ENCODE data around the gene NPHP4. TPM values are rescaled to one million over a fixed set of nuclear protein-coding genes. Genes with fewer than 3 reads are reported as not detected.

Gene NPHP4
- polyA plus RNA-seq, 2 of the 4 experiments (the other 2 are of a cell fraction): 2.9 to 5.1 TPM

GRCh38 chr1:5915587-5916571 lies 76.3 kb downstream of the NPHP4 start:
- 52% methylated on average over 8 of the region's 11 CpGs for WGBS (ENCODE audit: missing lambda C conversion rate)
- H3K4me1 ChIP-seq: no peaks in the 10 kb centered on the region
- FAIRE-seq: no peak
- no peaks in the 10 kb centered on the region for H3K9me3 ChIP-seq
- no peak overlapping the region for H3K4me2 ChIP-seq
- no peak overlapping the region for H3K27ac ChIP-seq
- peak; percentile 81 to 85; a peak in 5 of 6 replicates for ATAC-seq
- ChIA-PET CTCF (interaction anchor here (0.9 to 5.1 kb wide), 11 partner anchors 10 to 406 kb away, joined by 3 to 33 read pairs (median 4); no protein-coding TSS in a partner anchor), POLR2A (no interaction called here)
- peak; percentile 16 to 25 for DNase-seq (ENCODE audit: low read depth in 1 of 2, low spot score in 1 of 2)
- H3K4me3 ChIP-seq: no peak overlapping the region
- peak; percentile 63 for TF ChIP-seq CTCF (IDR thresholded peaks at IDR 0.05)
- peak; percentile 42 to 53 for TF ChIP-seq RAD21 (conservative IDR thresholded peaks at IDR 0.05 in 1 of 2, IDR thresholded peaks at IDR 0.05 in 1 of 2)
- TF ChIP-seq JUNB (IDR thresholded peaks at IDR 0.05): no peak
- TF ChIP-seq SMC3 (IDR thresholded peaks at IDR 0.05): peak; percentile 25; the same call in 1 of the 3 replicates

- Histone ChIP-seq H3K4me3 (no peak overlapping the region), H3K27ac (no peak overlapping the region), H3K9me3 (no peaks in the 10 kb centered on the region), H3K4me2 (no peak overlapping the region), H3K4me1 (no peaks in the 10 kb centered on the region)
- POLR2A ChIA-PET: no interaction called here
- FAIRE-seq (no peak), ATAC-seq (no peak), DNase-seq (ENCODE audit: low read depth in 1 of 2, low spot score in 1 of 2) (no peak)
- WGBS (ENCODE audit: missing lambda C conversion rate): 83% methylated on average over 8 of the region's 14 CpGs
- CTCF ChIA-PET: interaction anchor here (0.9 to 5.1 kb wide), 10 partner anchors 9 to 404 kb away, joined by 3 to 33 read pairs (median 4); no protein-coding TSS in a partner anchor
- TF ChIP-seq POLR2AphosphoS2 (conservative IDR thresholded peaks at IDR 0.05; ENCODE audit: low read length): no peak
- TF ChIP-seq CBX8 (IDR thresholded peaks at IDR 0.05): no peak
- TF ChIP-seq FOSB (CRISPR knock-in tag; IDR thresholded peaks at IDR 0.05): no peak
- TF ChIP-seq NFE2L2 (conservative IDR thresholded peaks at IDR 0.05; ENCODE audit: low read length): no peak
- TF ChIP-seq ESRRA (IDR thresholded peaks at IDR 0.05; ENCODE audit: borderline replicate concordance, low read length): no peak
- TF ChIP-seq HES2 (IDR thresholded peaks at IDR 0.05): no peak
- TF ChIP-seq KDM1A (IDR thresholded peaks at IDR 0.05; ENCODE audit: low read depth): no peak
- no peak for TF ChIP-seq HOXB13 (CRISPR knock-in tag; IDR thresholded peaks at IDR 0.05; ENCODE audit: low read depth)
- TF ChIP-seq SREBF2 (IDR thresholded peaks at IDR 0.05): no peak
- TF ChIP-seq NPAS2 (CRISPR knock-in tag; IDR thresholded peaks at IDR 0.05; ENCODE audit: borderline replicate concordance): no peak
- no peak for TF ChIP-seq RARB (CRISPR knock-in tag; IDR thresholded peaks at IDR 0.05)
Measured at GRCh38 chr1:5914676-5915365, 77.4 kb downstream of the NPHP4 start.

GRCh38 chr1:5913876-5914275 lies 78.3 kb downstream of the NPHP4 start:
- WGBS (ENCODE audit: missing lambda C conversion rate): 95% methylated on average over 9 of the region's 10 CpGs
- ChIA-PET CTCF (interaction anchor here (0.6 to 5.1 kb wide), 2 partner anchors 61 to 404 kb away, joined by 3 to 33 read pairs; no protein-coding TSS in a partner anchor), POLR2A (no interaction called here)
- H3K4me3 ChIP-seq: no peak overlapping the region
- no peak for ATAC-seq
- H3K4me1 ChIP-seq: no peaks in the 10 kb centered on the region
- DNase-seq (ENCODE audit: low read depth in 1 of 2, low spot score in 1 of 2): no peak
- H3K9me3 ChIP-seq: no peaks in the 10 kb centered on the region
- no peak overlapping the region for H3K27ac ChIP-seq
- no peak for FAIRE-seq
- TF ChIP-seq ELK1 (IDR thresholded peaks at IDR 0.05; ENCODE audit: low read depth, low read length): no peak
- TF ChIP-seq CHD4 (IDR thresholded peaks at IDR 0.05; ENCODE audit: borderline replicate concordance): no peak
- no peak for TF ChIP-seq ZFP36 (IDR thresholded peaks at IDR 0.05; ENCODE audit: borderline replicate concordance, partially characterized antibody)
- TF ChIP-seq CHD2 (IDR thresholded peaks at IDR 0.05; ENCODE audit: low read length, partially characterized antibody): no peak
- TF ChIP-seq ZC3H11A (IDR thresholded peaks at IDR 0.05): no peak
- no peak for TF ChIP-seq NPAS2 (CRISPR knock-in tag; IDR thresholded peaks at IDR 0.05; ENCODE audit: borderline replicate concordance)
- TF ChIP-seq SMC3 (IDR thresholded peaks at IDR 0.05): no peak
- no peak for TF ChIP-seq MAZ (IDR thresholded peaks at IDR 0.05; ENCODE audit: borderline replicate concordance, low read depth, low read length)
- no peak for TF ChIP-seq SREBF2 (IDR thresholded peaks at IDR 0.05)
- no peak for TF ChIP-seq GATA3 (IDR thresholded peaks at IDR 0.05; ENCODE audit: borderline replicate concordance)
- TF ChIP-seq FOSL2 (IDR thresholded peaks at IDR 0.05): no peak
- TF ChIP-seq FOSL2 (CRISPR knock-in tag; IDR thresholded peaks at IDR 0.05): no peak
- no peak for TF ChIP-seq PHF8 (IDR thresholded peaks at IDR 0.05; ENCODE audit: borderline replicate concordance, low read depth)
- TF ChIP-seq MAX (IDR thresholded peaks at IDR 0.05): no peak
- no peak for TF ChIP-seq JUNB (IDR thresholded peaks at IDR 0.05)
- H3K4me2 ChIP-seq: no peak overlapping the region
